Right lobe of liver (tissue), 4 donors: ENCODE results near the gene STARD8.

Experiments used
- POLR2A ChIP-seq: fragments of 450-650 bp; IDR thresholded peaks from one replicate; pipeline ENCODE4 v1.6.1; 2017; ENCODE audit warnings: antibody characterized with exemption, mild to moderate bottlenecking
- TF ChIP-seq, protein P1 (sequence below), 4 donors: fragments of 200-600 bp in 3 of 4; fragments of 450-650 bp in 1 of 4; IDR thresholded peaks; one replicate each; pipeline versions ENCODE4 v1.5.1 to v1.8.0; 2016 to 2022; ENCODE audit warnings: antibody characterized with exemption in 4 of 4, mild to moderate bottlenecking in 2 of 4
- donor health status: DM: no; HTN: no; CAD: no.
- donor health status: DM: no; HTN: no; CAD: no.
- donor health status: DM: no; HTN: yes; CAD: no.

DNA sequence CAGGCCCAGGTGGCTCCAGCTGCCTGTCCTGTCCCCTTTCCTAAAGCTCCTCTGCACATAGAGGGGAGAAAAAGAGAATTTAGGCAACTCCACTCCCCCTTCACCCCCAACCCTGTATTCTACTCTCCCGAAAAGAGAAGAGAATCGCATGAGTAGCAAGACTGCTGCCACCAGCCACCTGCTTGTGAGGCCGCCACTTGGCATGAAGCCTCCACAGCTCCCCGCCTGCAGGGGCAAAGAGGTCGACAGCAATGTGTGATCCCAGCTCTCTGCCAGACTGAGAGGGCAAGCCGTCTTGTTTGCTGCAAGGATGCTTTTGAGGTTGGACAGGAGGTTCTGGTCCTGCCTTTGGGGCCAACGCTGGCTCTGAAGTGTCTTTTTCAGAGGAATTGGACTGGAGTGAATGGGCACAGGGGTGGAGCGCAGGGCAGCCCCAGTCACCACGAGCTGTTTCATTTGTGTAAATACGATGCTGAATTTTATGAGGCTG lies 77.1 kb downstream of the STARD8 start:
- TF ChIP-seq, protein P1, sequence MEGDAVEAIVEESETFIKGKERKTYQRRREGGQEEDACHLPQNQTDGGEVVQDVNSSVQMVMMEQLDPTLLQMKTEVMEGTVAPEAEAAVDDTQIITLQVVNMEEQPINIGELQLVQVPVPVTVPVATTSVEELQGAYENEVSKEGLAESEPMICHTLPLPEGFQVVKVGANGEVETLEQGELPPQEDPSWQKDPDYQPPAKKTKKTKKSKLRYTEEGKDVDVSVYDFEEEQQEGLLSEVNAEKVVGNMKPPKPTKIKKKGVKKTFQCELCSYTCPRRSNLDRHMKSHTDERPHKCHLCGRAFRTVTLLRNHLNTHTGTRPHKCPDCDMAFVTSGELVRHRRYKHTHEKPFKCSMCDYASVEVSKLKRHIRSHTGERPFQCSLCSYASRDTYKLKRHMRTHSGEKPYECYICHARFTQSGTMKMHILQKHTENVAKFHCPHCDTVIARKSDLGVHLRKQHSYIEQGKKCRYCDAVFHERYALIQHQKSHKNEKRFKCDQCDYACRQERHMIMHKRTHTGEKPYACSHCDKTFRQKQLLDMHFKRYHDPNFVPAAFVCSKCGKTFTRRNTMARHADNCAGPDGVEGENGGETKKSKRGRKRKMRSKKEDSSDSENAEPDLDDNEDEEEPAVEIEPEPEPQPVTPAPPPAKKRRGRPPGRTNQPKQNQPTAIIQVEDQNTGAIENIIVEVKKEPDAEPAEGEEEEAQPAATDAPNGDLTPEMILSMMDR (IDR thresholded peaks at IDR 0.05) = no peak
- TF ChIP-seq POLR2A = no peak
